DLD1 (cell line): ENCODE data around the gene ECEL1.
"Not testable (repeated sequence)": the region's sequence is repeated elsewhere in the genome, so short reads cannot be mapped to it uniquely, and the experiment has no call there.

ENCODE experiments used
- in situ Hi-C: cut with HindIII; loops from 2 replicates; pipeline ENCODE4 v1.10.0; 2017; ENCODE audit warnings: low sequenced_read_pairs

The ECEL1 gene

DNA sequence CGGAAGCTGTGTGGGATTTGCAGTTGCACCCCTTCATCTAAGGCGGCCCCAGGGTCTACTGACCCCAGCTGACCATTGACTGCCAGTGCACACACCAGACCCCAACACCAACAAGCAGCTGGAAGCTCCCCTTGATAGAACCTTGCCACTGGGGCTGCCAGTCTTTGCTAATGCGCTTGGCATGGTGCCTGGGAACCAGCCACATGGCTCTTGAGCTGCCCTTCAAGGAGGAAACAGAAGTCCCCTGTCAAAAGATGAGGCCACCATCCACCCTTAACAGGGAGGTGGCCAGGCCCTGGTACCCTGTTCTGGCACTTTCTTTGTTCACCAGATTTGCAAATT lies 23.1 kb downstream of the ECEL1 start:
- in situ Hi-C loops = no loop called here

DNA sequence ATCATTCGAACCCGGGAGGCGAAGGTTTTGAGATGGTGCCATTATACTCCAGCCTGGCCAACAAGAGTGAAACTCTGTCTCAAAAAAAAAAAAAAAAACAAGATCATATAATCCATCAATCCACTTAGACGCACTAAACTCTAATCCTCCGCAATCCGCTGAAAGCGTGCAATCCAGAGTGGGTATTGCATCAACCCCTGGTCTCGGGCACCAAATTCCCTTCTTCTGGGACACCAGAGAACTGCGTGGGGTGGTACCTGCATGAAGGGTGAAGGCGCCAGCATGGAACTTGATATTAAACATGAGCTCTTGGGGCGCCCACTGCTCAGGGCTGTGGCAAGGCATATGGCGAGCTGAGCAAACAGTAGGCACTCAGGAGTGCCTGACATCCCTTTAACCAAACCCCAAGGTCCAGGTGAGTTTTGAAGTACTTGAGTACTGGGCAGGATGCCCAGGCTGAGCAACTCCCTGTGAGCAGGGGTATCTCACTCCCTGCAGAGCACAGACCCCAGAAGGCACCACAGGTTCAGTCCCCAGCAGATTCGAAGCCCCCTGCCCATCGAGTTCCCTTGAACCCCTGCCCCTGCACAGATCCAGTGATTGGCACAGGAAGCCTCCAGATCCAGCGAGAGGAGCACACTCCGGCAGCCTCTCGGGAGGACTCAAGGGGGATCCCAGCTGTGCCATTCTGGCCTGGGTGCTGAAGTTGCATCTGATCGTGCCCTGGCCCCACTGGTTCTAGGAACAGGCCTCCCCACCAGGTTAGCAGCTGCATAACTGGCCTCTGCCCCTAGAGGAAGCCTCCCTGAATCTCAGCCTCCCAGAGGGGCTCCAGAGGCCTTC lies 23.7 kb downstream of the ECEL1 start:
- in situ Hi-C loops = no loop called here

- in situ Hi-C loops = no loop called here
These were observed 27.5 kb downstream of the ECEL1 start for GRCh38 chr2:232460171-232460570.

DNA sequence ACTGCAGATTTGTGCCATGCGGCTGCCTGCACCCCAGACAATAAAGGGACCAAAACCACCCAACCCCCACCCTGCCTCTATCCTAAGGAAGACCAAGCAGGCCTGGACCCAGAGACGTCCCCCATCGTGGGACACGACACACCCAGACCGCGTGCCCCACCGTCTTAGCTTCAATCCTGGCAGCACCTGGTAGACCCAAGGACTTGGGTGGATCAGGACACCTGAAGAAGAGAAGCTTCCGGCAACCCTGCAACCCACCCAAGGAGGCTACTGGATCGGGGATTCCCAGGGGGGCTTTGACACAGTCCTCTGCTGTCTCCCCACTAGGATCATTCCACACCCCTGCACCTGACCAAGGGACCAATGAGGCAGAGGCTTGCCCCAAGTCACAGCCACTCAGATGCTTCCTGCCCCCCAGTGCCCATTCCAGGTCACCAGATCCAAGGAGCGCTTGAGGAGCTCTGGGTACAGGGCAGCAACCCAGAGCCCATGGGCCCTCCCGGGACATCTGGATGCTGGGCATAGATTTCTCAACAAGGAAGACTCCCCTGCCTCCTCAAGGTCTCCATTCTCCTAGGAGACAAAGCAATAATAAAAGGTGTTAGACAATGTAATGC lies 28.1 kb downstream of the ECEL1 start:
- in situ Hi-C loops = no loop called here

DNA sequence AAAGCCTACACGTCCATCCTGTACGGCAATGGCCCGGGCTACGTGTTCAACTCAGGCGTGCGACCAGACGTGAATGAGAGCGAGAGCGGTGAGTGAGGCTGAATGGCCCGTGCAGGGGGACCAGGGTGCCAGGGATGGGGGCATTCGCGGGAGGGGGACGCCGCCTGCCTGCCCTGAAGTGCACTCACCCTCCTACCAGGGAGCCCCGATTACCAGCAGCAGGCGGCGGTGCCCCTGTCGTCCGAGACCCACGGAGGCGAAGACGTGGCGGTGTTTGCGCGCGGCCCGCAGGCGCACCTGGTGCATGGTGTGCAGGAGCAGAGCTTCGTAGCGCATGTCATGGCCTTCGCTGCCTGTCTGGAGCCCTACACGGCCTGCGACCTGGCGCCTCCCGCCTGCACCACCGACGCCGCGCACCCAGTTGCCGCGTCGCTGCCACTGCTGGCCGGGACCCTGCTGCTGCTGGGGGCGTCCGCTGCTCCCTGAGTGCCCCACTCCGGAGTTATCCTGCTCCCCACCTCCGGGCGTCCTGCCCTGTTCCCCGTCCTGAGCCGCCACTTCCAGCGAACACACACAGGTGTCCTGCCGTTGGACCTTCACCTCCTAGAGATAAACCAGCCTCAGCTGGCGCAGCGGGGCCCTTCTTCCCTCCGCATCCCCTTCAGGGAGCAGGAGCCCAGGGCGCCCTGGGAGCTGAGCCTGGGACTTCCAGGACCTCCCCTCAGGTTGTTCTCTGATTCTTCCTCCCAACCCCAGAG lies 28.8 kb downstream of the ECEL1 start:
- in situ Hi-C loops = no loop called here

GRCh38 chr2:232458051-232458660 lies 29.5 kb downstream of the ECEL1 start:
- in situ Hi-C loops = no loop called here

- in situ Hi-C loops = no loop called here
These were observed 30.3 kb downstream of the ECEL1 start for GRCh38 chr2:232457121-232458011.

GRCh38 chr2:232456296-232457120 lies 31.1 kb downstream of the ECEL1 start:
- in situ Hi-C loops = no loop called here

GRCh38 chr2:232455426-232456255 lies 32.0 kb downstream of the ECEL1 start, which contains the start of gene ALPI:
TSS of gene ALPI (plus strand) at chr2:232456153. CDS start at chr2:232456200, 47 bp downstream.
- in situ Hi-C loops = no loop called here

DNA sequence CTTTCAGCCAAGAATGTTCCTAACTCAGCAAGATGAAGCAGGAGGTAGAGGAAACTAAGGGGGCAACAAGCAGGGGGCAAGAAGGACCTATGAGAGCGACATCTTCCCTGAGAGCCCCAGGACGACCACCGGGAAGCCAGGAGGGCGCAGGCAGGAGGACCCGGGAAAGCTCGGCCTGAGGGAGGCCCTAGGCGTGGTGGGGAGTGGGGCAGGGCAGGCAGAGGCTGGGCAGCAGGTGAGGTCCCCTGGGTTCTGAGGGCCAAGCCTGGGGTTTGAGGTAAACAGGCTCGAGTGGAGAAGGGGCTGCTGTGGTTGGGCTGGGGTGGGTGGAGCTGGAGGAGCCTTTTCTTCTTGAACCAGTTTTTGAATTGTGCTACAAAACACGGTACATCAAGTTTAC lies 33.0 kb downstream of the ECEL1 start:
- in situ Hi-C loops = no loop called here

DNA sequence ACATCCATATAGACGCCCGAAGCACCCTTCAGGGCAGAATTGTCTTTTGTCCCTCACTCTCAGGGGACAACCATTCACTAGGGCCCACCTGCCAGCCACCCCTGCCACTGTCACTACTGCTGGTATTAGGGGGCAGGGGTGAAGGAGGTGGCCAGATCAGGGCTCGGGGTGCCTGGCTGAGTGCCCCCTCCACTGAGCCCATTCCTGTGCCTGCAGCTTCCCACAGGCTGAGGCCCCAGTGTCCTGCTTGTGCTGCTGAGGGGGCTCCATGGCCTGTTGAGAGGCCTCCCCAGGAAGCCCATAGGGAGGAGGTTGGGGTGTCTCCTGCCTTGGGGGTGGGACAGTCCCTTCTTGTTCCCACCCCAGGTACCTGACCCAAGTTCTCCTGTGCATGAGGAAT lies 36.0 kb downstream of the ECEL1 start:
- in situ Hi-C loops = not testable (repeated sequence)

DNA sequence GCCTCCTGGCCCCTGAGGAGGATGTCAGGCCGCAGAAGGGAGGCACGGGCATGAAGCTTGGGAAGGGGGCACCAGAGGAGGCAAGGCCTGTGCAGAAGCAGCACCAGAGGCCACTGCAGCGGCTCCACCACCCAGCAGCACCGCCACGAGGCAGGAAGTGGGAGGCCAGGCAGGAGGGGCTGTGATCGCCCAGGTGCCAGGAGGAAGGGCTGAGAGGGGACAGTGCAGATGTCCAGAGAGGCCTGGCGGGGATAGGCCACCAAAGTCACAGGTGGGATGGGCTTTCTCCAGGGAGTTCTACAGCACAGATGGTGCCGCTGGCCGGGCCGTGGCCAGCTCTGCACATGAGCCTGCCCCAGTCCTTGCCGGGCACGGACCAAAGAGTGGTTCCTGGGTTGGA lies 37.7 kb downstream of the ECEL1 start:
- in situ Hi-C loops = no loop called here

- in situ Hi-C loops = no loop called here
These were observed 39.3 kb downstream of the ECEL1 start for GRCh38 chr2:232448304-232448690.

GRCh38 chr2:232447638-232448303 lies 39.9 kb downstream of the ECEL1 start:
- in situ Hi-C loops = no loop called here

- in situ Hi-C loops = no loop called here
These were observed 40.5 kb downstream of the ECEL1 start for GRCh38 chr2:232447091-232447620.

DNA sequence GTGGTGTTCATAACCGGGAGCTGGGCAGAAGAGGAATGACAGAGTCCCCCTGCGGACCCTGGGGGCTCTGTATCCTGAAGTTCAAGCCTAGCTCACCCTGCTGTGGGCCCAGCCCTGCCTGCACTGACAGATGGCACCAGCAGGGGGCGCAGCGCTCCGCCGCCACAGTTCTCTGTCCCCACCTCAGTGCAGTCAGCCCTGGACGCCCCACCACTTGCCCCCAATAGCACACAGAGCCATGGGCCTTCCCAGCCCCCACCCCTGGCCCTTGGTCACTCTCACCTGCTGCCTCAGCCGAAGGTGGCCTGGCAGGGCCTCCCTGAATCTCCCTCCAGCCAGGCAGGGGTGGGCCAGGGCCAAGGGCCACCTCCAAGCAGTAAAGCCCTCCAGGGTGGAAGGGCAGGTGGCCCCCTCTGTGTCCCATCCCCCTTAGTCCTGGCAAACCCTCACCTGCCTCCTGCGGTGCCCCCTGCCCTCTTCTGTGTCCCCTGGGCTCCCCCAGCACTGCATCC lies 41.3 kb downstream of the ECEL1 start:
- in situ Hi-C loops = not testable (repeated sequence)

GRCh38 chr2:232445149-232445885 lies 42.3 kb downstream of the ECEL1 start:
- in situ Hi-C loops = not testable (repeated sequence)
